Activated effector memory CD4-positive, alpha-beta T cell treated with anti-CD3 and anti-CD28 coated beads, Interleukin-2, amount 50 U/mL, for 16 hours (primary cell): ENCODE results near the gene NEO1.
A peak's percentile ranks its signal among the peaks of the same experiment; 100 is the strongest.

Experiments used
- DNase-seq: peaks from one replicate; pipeline ENCODE4 v3.0.0-alpha.2; 2020

Gene NEO1, protein sequence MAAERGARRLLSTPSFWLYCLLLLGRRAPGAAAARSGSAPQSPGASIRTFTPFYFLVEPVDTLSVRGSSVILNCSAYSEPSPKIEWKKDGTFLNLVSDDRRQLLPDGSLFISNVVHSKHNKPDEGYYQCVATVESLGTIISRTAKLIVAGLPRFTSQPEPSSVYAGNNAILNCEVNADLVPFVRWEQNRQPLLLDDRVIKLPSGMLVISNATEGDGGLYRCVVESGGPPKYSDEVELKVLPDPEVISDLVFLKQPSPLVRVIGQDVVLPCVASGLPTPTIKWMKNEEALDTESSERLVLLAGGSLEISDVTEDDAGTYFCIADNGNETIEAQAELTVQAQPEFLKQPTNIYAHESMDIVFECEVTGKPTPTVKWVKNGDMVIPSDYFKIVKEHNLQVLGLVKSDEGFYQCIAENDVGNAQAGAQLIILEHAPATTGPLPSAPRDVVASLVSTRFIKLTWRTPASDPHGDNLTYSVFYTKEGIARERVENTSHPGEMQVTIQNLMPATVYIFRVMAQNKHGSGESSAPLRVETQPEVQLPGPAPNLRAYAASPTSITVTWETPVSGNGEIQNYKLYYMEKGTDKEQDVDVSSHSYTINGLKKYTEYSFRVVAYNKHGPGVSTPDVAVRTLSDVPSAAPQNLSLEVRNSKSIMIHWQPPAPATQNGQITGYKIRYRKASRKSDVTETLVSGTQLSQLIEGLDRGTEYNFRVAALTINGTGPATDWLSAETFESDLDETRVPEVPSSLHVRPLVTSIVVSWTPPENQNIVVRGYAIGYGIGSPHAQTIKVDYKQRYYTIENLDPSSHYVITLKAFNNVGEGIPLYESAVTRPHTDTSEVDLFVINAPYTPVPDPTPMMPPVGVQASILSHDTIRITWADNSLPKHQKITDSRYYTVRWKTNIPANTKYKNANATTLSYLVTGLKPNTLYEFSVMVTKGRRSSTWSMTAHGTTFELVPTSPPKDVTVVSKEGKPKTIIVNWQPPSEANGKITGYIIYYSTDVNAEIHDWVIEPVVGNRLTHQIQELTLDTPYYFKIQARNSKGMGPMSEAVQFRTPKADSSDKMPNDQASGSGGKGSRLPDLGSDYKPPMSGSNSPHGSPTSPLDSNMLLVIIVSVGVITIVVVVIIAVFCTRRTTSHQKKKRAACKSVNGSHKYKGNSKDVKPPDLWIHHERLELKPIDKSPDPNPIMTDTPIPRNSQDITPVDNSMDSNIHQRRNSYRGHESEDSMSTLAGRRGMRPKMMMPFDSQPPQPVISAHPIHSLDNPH (N-terminal part only)

DNA sequence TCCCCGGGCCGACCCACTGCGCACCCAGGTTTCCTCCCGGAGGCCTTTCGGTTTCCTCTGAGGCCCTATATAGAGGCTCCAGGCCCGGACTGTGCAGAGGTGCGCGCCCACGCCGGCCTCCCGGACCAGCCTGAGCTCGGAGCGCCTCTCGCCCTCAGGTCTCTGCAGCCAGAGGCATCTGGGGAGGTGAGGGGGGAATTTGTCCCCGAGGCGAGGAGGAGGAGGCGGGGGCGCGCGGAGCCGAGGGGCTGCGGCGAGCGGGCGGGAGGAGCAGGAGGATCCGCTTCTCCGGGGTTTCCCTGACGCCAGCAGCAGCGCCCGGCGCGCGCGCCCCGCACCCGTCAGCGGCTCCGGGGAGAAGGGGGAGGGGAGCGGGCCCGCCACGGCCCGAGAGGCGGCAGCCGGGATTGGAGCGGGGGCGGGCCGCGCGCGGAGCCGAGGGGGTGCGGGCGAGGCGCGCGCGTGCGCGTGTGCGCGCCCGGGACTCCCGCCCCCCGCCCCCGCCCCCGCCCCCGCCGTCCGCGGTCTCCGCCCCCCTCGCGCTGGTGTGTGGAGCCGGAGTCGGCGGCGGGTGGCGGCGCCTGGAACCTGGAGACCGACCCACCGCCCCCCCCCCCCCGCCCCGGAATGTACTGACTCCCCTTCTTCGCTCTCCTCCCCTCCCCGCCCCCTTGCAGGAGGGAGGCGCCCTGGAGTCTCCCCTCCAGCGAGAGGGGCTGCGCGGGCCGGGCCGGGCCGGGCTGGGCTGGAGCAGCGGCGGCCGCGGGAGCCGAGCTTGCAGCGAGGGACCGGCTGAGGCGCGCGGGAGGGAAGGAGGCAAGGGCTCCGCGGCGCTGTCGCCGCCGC, at the start of gene NEO1:
TSS of gene NEO1 (plus strand) at position 657 of the 846 bp plus-strand sequence. CDS start 213 bp downstream, outside the sequence.
- peak; percentile 92 for DNase-seq

GRCh38 chr15:73004462-73004861, 47.8 kb upstream of the NEO1 start:
- DNase-seq, result no peak

GRCh38 chr15:73005032-73005431, 47.2 kb upstream of the NEO1 start:
- DNase-seq, result no peak

DNA sequence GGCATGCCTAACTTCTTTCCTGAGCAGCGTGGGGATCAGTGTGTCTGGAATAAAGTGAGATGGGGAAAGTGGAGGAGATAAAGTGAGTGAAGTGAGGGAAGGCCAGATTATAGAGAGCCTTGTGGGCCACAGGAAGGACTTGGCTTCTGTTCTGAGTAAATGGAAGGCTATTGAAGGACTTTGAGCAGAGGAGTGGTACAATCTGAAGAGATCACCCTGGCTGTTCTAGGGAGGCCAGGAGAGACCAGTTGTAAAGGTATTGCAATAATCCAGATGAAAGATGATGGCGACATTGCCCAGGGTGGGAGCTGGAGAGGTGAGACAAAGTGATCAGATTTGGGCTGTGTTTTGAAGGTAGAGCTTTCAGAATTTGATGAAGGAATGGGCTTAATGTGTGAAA, 46.8 kb upstream of the NEO1 start:
- no peak for DNase-seq

DNA sequence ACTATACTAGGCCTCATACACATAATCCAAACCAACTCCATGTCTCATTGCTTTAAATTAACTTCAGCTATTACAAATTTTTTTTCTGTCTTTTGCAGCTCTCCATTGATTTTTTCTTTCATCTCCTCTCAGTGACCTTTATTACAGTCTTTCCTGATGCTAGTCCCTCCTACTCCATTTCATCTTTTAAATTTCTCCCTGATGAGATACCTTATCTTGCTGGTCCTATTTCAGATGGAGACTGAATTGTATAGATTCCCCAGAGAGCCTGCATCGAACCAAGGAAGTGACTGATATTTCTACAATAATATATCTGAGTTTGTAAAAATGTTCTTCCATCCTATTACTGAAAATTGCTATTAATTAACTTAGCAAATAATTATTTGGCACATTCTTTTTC, 45.7 kb upstream of the NEO1 start:
- no peak for DNase-seq

- no peak for DNase-seq
These were observed 42.9 kb upstream of the NEO1 start for GRCh38 chr15:73009066-73010056.

- no peak for DNase-seq
These were observed 41.8 kb upstream of the NEO1 start for GRCh38 chr15:73010154-73011152.

DNA sequence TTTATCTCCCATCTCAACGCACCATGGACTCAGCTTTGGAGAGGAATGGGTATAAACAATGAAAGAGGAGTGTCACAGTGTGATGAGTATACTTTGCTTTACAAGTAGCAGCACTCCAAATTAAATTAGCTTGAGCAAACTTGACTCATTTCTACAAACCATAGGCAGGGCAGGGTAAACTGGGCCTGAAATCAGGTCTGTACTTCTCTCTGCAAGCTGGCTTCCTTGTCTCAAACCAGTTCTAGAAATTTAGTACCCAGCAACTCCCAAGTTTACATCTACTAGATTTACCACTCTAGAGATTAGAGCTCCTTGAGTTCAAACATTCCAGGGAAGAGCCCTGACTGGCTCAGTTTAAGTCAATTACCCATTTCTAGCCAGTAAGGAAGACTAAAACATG, 37.4 kb upstream of the NEO1 start:
- DNase-seq, result no peak

DNA sequence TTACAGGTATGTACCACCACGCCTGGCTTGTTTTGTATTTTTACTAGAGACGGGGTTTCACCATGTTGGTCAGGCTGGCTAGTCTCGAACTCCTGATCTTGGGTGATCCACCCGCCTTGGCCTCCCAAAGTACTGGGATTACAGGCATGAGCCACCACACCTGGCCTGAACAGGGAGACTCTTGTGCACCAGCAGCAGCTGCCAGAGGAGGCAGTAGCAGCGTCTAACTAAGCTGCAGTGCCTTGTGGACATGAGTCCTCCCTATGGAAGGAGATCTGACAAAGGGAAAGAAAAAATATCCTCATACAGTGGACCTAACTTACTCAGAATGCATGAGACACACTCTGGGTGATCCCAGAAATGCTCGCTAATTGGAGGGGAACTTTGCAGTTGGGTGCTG, 36.8 kb upstream of the NEO1 start:
- DNase-seq, result no peak

GRCh38 chr15:73017987-73018386, 34.3 kb upstream of the NEO1 start:
- DNase-seq, result no peak

GRCh38 chr15:73019154-73019553, 33.1 kb upstream of the NEO1 start:
- DNase-seq, result no peak

- no peak for DNase-seq
These were observed 32.6 kb upstream of the NEO1 start for GRCh38 chr15:73019601-73020146.

DNA sequence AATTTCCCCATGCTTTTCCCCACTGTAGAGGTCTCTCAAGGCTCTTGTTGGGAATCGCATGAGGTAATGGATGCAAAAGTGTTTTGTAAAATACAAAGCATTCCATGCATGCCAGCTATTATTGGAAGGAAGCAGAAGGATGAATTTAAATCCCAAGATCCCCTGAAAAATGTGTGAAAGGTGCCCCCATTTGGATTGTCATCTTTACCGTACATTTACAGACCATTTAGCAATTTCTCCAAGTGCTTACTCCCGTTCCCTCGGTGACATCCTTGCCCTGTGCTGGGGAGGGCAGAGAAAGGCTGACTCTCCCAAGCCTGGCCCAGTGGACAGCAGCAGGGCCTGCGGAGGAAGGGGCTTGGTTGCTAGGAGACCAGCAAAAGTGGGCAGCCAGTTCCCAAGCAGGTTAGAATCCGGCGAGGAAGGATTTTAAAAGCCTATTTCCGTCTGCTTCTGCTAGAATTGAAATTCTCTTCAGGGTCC, 31.1 kb upstream of the NEO1 start:
- no peak for DNase-seq

GRCh38 chr15:73022161-73022560, 30.1 kb upstream of the NEO1 start:
- DNase-seq, result no peak

GRCh38 chr15:73023071-73023470, 29.2 kb upstream of the NEO1 start:
- DNase-seq, result no peak

GRCh38 chr15:73024168-73024567, 28.1 kb upstream of the NEO1 start:
- DNase-seq, result no peak

GRCh38 chr15:73026511-73027054, 25.7 kb upstream of the NEO1 start:
- DNase-seq, result no peak

DNA sequence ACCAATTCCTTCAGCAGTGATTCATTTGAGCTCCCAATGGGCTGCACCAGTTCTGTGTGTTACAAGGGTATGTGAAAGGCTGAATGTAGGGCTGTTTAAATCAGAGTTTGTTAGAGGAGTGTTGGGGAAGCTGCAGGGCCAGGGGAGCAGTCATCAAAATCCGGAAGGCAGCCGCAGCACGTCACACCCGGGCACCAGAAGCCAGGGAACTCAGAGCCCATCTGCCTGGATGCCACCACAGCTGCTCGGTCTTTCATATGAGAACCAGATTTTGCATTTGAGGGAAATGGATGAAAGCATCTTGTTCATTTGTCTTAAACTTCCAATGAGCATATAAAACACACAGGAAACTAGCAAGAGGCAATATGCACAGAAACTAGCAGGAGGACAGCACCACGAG, 24.2 kb upstream of the NEO1 start:
- DNase-seq, result no peak
